Mesothelial cell of epicardium (in vitro differentiated cells): Measurements from ENCODE around the gene SLC25A44. TPM values are rescaled to one million over a fixed set of nuclear protein-coding genes. Genes with fewer than 3 reads are reported as not detected.

Experiments
- DNase-seq, 2 experiments: peaks; one replicate each; pipeline ENCODE4 v3.0.0; 2021; ENCODE audit warnings: low spot score in 2 of 2; ENCODE audit not compliant: unreplicated experiment in 2 of 2
- H3K27ac Mint-ChIP-seq: 2 replicates; pipeline ENCODE4 v1.8.0; 2021; ENCODE audit warnings: mixed read lengths
- H3K27me3 Mint-ChIP-seq: 2 replicates; pipeline ENCODE4 v1.8.0; 2021; ENCODE audit warnings: low read depth, mixed read lengths
- H3K36me3 Mint-ChIP-seq: 2 replicates; pipeline ENCODE4 v1.8.0; 2021; ENCODE audit warnings: mixed read lengths
- H3K4me1 Mint-ChIP-seq: 2 replicates; pipeline ENCODE4 v1.8.0; 2021; ENCODE audit warnings: mixed read lengths
- H3K4me3 Mint-ChIP-seq: 2 replicates; pipeline ENCODE4 v1.8.0; 2021; ENCODE audit warnings: mild to moderate bottlenecking, moderate library complexity, mixed read lengths
- H3K9me3 Mint-ChIP-seq: 2 replicates; pipeline ENCODE4 v1.8.0; 2021; ENCODE audit warnings: mixed read lengths
- total RNA-seq: library from RNA; stranded (reverse); gene quantifications from 3 replicates; pipeline ENCODE4 v1.2.1, GENCODE V29; 2021
- TF ChIP-seq, protein P1 (sequence below): fragments of 200-600 bp; sonication (generic); IDR thresholded peaks from one replicate; pipeline ENCODE4 v1.5.0; 2021; ENCODE audit warnings: antibody characterized with exemption; ENCODE audit not compliant: unreplicated experiment

SLC25A44 gene
- total RNA-seq, 1 donor from 2014 or later = 15.4 TPM

GRCh38 chr1:156160000-156160742, 33.7 kb upstream of the SLC25A44 start:
- Mint-ChIP-seq H3K27ac (peak overlapping the region; percentile 59), H3K4me3 (peak overlapping the region; percentile 61), H3K9me3 (peaks cover 3% of the 10 kb centered on the region), H3K4me1 (peaks cover 23% of the 10 kb centered on the region), H3K27me3 (no peaks in the 10 kb centered on the region), H3K36me3 (peaks cover 9% of the 10 kb centered on the region)
- TF ChIP-seq, protein P1, sequence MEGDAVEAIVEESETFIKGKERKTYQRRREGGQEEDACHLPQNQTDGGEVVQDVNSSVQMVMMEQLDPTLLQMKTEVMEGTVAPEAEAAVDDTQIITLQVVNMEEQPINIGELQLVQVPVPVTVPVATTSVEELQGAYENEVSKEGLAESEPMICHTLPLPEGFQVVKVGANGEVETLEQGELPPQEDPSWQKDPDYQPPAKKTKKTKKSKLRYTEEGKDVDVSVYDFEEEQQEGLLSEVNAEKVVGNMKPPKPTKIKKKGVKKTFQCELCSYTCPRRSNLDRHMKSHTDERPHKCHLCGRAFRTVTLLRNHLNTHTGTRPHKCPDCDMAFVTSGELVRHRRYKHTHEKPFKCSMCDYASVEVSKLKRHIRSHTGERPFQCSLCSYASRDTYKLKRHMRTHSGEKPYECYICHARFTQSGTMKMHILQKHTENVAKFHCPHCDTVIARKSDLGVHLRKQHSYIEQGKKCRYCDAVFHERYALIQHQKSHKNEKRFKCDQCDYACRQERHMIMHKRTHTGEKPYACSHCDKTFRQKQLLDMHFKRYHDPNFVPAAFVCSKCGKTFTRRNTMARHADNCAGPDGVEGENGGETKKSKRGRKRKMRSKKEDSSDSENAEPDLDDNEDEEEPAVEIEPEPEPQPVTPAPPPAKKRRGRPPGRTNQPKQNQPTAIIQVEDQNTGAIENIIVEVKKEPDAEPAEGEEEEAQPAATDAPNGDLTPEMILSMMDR = no peak
- DNase-seq = no peak

DNA sequence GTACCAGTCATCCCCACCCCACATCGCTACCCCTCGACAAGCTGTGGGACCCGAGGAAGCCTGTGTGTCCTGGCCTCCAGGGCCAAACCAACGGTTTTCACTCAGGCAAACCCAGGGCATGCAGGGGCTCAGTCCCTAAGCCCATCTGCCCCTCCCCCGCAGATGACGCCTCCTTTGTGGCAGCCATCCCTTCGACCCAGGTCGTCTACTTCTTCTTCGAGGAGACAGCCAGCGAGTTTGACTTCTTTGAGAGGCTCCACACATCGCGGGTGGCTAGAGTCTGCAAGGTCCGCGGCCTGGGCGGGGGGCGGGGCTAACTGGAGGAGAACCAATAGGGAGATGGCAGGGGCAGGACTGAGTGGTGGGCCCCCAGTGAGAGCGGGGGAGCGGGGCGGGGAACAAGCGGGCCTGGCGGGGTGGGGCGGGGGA, 33.1 kb upstream of the SLC25A44 start:
- Mint-ChIP-seq H3K9me3 (peaks cover 8% of the 10 kb centered on the region), H3K27me3 (no peaks in the 10 kb centered on the region), H3K27ac (peak overlapping the region; percentile 59), H3K4me1 (peaks cover 23% of the 10 kb centered on the region), H3K36me3 (peaks cover 14% of the 10 kb centered on the region), H3K4me3 (peak overlapping the region; percentile 61)
- DNase-seq = peak; percentile 71
- TF ChIP-seq, protein P1 = no peak

- no peak for DNase-seq
Measured at GRCh38 chr1:156162430-156163037, 31.4 kb upstream of the SLC25A44 start.

GRCh38 chr1:156163712-156164111, 30.2 kb upstream of the SLC25A44 start:
- DNase-seq = no peak
- TF ChIP-seq, protein P1 = no peak
- Mint-ChIP-seq H3K4me3 (no peak overlapping the region), H3K4me1 (peaks cover 23% of the 10 kb centered on the region), H3K9me3 (peaks cover 8% of the 10 kb centered on the region), H3K27ac (no peak overlapping the region), H3K36me3 (peaks cover 24% of the 10 kb centered on the region), H3K27me3 (no peaks in the 10 kb centered on the region)

More at GRCh38 chr1:156162430-156163037, 31.4 kb upstream of the SLC25A44 start:
- Mint-ChIP-seq H3K27ac (peak overlapping the region; percentile 67), H3K9me3 (peaks cover 8% of the 10 kb centered on the region), H3K27me3 (no peaks in the 10 kb centered on the region), H3K4me1 (peaks cover 23% of the 10 kb centered on the region), H3K36me3 (peaks cover 19% of the 10 kb centered on the region), H3K4me3 (no peak overlapping the region)
- TF ChIP-seq, protein P1 = no peak

GRCh38 chr1:156164125-156164831, 29.6 kb upstream of the SLC25A44 start:
- TF ChIP-seq, protein P1 = no peak
- Mint-ChIP-seq H3K9me3 (peaks cover 8% of the 10 kb centered on the region), H3K27ac (no peak overlapping the region), H3K4me1 (peaks cover 23% of the 10 kb centered on the region), H3K4me3 (no peak overlapping the region), H3K27me3 (no peaks in the 10 kb centered on the region), H3K36me3 (peaks cover 24% of the 10 kb centered on the region)
- no peak for DNase-seq
